DMS114 treated with DMSO at 0.1 percent for 48 hours (cell line): Measurements from ENCODE around the gene NUDT16.
"Not testable (repeated sequence)": the region's sequence is repeated elsewhere in the genome, so short reads cannot be mapped to it uniquely, and the experiment has no call there.

Experiments
- DNase-seq: peaks from one replicate; lab custom pipeline; 2025; ENCODE audit not compliant: unreplicated experiment; lab: John Stamatoyannopoulos, UW

Gene NUDT16

DNA sequence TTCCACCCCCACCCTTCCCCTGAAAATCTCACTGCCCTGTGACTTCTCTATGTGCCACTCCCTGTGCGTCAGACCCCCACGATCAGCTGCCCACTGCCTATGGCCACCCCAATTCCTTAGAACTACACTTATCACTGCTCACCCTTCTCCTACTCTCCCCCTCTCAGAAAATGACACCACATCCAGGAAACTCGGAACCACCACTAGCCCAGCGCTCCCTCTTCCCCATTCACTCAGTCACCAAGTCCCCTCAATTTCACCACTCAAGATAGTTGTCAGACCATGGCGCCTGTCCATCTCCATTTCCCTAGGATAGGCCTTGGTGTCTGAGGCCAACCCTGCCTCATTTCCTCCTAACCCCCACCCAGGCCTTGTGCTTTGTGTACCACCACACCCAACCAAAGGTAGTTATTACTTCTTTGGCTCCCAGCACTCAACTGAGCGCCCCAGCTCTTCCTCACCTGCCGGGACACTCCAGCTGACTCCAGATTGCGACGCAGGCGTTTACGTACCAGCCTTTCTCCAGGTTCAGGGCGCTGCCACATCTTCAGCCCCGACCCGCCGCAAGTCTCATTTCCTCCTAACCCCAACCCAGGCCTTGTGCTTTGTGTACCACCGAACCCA is 641 bp upstream of the NUDT16 start:
- not testable (repeated sequence) for DNase-seq

- no peak for DNase-seq
Observed at GRCh38 chr3:131386429-131387165, 5.0 kb downstream of the NUDT16 start.

DNA sequence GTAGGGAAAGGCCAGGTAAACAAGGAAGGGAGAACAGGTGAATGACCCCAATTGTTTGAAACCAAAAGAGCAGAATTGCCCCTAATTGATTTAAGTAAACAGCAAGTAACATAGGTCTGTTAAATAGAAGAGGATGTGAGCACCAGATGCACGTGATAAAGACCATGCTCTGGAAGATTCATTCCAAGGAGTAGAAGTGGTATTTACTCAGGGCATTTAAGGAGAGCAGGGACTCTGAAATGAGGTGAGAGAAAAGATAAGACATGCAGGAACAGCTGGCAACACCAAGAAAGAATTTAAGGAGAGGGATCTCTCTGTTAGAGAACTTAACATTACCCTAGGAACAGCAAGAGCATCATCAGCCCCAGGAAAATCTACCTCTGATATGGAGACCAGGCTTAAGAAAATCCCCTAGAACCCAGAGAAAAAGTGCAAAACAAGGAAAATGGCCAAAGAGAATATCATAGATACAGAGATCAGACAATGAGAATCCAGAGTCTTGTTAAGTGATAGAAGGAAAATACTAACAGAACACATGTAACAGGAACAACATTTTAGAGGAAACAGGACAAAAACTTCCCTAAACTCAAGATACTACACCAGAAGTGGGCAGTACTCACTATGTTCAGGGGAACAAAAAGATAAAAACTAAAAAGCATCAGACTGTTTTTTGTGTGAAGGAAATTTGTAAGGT is 6.4 kb downstream of the NUDT16 start:
- DNase-seq: no peak

DNA sequence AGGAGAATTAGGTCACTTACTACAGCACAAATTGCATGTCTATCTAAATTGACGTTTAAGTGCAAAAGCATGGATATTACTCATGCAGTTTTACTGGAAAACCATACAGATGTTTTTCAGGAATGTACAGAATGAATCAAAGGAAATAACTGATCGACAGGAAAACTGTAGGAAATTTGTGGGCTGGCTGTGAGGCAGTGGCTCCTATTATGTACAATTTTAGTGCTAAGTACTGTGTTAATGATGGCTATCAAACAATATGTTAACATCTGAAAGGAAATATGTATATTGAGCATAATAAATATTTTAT is 6.9 kb downstream of the NUDT16 start:
- DNase-seq: no peak

DNA sequence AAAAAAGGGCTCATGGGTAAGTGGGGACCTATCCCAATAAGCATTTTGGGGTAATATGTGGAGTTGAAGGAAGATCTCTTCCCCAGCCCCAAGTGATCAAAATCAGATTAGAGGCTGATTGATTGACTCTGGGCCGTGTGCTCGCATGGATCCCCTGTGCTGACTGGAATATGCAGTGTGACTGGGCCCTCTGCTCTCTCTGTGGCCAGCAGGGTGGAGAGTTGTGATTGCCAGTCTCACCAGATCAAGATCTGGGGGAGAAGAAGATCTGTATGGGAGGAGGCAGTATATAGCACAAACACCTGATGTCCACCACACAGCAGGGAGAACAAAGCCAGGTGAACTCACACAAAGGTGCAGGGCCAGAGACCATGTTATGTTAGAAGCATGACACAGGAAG is 8.8 kb downstream of the NUDT16 start:
- no peak for DNase-seq

GRCh38 chr3:131393051-131393450 is 11.5 kb downstream of the NUDT16 start:
- DNase-seq: no peak

DNA sequence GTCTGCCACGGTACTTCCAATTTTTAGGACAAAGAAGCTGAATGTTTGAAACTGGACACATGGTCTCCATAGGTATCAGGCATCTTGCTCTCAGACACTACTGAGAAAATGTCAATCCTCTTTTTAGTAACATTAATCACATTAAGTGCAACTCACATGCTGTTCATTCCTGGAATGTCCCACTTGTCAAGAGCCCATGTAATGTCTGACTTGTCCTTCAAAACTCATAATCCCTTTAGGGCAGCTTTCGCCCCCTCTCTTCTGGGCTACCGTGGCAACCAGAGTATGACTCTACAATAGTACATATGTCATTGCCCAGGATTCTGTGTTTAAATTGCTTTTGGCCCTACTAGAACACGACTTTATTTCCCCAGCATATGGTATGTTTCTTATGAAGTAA is 12.3 kb downstream of the NUDT16 start:
- no peak for DNase-seq

DNA sequence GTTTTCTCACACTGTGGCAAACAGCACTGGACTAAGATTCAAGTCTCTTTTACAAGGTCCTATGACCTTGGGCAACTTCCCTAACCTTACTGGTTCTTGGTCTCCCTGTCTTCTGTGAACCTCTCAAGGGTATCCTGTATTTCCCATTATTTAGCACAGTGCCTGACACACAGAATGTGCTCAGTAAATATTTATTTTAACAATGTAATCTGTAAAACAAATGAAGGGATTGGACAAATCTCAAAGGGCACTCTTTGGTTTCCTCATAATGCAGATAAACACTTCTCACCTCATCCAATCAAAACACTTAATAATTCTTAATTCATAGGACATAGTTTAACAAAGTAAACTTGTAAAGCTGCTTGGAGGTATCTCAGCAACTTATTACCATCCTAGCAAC is 12.8 kb downstream of the NUDT16 start:
- no peak for DNase-seq

DNA sequence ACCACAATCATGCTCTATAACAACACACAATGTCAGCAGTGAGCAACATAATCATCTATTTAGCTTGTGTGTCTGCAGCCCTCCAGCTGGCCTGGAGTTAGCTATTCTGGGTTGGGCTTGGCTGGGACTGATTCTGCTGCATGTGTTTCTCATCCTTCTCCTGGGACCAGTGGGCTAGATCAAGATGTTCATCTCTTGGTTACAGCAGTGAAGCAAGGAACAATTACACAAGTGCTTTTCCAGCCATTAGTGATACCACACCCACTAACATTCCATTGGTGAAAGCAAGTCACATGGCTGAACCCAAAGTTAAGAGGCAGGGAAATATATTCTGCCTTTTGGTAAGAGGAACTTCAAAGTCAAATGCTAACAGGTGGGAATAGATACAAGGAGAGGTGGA is 14.6 kb downstream of the NUDT16 start:
- no peak for DNase-seq

GRCh38 chr3:131397889-131398288 is 16.3 kb downstream of the NUDT16 start:
- DNase-seq: no peak

GRCh38 chr3:131401978-131402377 is 20.4 kb downstream of the NUDT16 start:
- DNase-seq: no peak

DNA sequence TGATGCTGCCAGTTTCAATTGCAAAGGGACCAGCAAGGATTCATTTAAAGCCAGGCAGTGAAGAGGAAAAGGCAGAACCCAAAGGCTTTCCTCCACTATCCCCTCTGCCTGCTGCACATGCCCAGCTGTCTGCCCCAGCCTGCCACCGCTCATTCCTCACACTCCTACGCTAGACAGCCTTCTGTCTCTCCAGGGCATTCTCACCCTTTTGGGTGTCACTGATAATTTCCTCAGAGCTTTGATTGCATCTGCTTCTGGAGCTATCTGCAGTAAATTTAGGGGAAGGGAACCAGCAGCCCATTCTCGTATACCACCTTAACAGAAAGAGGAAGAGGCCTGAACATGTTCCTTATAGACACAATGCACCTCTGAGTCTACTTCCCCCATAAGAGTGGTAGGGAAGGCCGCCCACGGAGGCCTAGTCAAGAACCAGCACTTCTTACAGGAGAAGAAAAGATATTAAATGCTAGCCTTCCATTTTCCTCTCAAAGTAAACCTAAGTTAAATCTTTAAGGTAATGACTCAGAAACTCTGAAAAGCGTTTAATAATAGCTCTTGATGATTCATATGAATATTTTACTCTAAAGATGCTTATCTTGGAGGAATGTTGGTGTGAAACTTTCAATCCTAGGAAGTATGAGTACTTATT is 20.9 kb downstream of the NUDT16 start:
- DNase-seq: no peak

- no peak for DNase-seq
Observed at GRCh38 chr3:131403216-131403895, 21.8 kb downstream of the NUDT16 start.

GRCh38 chr3:131405411-131405810 is 23.8 kb downstream of the NUDT16 start:
- no peak for DNase-seq

DNA sequence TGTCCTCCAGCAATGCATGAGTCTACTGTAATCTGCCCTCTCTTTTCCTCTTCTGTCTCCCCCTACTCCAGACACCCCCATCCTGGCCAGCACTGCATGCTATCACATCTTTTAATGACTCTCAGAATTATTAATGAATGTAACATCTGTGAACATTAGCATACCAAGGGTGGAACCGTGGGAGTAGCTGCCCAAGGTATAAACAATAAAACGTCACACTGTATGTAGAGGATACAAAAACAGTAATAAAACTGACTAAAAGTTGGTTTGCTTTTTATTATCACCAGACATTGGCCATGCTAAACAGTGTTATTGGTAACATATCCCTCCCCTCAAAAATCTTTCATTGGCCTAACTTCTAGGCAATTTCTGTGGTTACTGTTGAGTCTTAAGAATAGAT is 24.7 kb downstream of the NUDT16 start:
- no peak for DNase-seq

- DNase-seq: no peak
Observed at GRCh38 chr3:131417751-131418150, 36.2 kb downstream of the NUDT16 start.

DNA sequence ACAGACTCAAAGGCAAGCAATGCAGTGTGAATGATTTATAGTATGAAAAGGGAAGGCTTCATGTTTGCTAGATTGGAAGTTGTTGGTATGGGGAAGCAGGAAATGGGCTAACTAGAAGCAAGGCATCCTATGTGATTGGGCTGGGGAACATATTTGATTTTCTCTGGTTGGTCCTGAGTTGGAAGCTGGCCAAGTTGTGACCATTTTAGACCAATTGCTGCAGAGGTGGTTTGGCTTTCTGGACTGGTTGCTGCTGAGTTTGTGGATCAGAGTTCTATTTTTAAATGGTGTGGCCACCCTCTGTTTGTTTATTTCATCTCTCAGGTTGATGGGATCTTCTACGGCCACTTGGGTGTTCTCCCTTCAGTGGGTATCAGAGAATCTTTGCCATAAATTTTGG is 39.7 kb downstream of the NUDT16 start:
- no peak for DNase-seq

DNA sequence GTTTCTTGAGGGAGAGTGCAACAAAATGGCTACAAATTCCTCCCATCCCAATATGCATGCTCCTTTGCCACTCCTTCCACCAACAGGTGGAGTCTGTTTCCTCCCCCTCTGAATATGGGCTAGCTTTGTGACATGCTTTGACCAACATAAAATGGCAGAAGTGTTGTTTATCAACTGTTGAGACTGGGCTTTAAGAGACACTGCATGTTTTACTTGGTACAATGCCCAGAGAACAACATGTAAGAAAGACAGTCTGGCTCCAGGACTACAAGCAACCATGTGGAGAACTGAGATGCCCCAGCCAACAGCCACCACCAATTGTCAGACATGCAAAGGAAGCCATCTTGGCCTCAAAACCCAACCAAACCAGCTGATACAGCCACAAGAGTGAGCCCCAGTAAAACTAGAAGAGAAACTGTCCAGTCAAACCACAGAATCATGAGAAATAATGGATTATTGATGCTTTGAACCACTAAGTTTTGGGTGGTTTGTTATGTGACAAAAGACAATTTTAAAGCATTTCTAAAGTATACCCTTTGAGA is 40.5 kb downstream of the NUDT16 start:
- DNase-seq: no peak

DNA sequence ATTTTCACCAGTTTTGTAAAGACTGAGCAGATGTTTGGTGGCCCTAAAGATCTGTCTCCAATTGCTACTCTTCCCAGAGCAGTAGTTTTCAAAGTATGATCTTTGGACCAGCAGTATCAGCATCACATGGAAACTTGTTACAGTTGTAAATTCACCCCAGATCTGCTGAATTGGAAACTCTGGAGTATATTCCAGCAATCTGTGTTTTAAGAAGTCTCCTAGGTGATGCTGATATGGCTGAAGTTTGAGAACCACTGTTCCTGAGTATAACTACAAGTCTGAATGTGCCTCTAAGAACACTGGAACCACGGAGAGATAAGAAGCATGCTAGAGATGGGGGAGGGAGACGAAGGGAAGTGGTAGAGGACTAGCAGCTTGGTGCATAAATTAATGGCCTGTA is 45.7 kb downstream of the NUDT16 start:
- DNase-seq: no peak

- DNase-seq: no peak
Observed at GRCh38 chr3:131431754-131432153, 50.2 kb downstream of the NUDT16 start.

GRCh38 chr3:131432441-131432840 is 50.9 kb downstream of the NUDT16 start:
- DNase-seq: no peak
